Stimulated activated CD8-positive, alpha-beta memory T cell treated with anti-CD3 and anti-CD28 coated beads, Interleukin-15, amount 100 ng/mL, for 4 hours (primary cell): ENCODE measurements around the gene PROSER3.
"Not testable (repeated sequence)": the region's sequence is repeated elsewhere in the genome, so short reads cannot be mapped to it uniquely, and the experiment has no call there.

Experiments used
- DNase-seq, 2 donors: peaks; one replicate each; pipeline ENCODE4 v3.0.0-alpha.2; 2020; ENCODE audit warnings: low read depth in 2 of 2

Gene PROSER3

GRCh38 chr19:35789978-35790944, 32.3 kb downstream of the PROSER3 start:
- DNase-seq = no peak

GRCh38 chr19:35790981-35791813, 33.2 kb downstream of the PROSER3 start:
- no peak for DNase-seq

DNA sequence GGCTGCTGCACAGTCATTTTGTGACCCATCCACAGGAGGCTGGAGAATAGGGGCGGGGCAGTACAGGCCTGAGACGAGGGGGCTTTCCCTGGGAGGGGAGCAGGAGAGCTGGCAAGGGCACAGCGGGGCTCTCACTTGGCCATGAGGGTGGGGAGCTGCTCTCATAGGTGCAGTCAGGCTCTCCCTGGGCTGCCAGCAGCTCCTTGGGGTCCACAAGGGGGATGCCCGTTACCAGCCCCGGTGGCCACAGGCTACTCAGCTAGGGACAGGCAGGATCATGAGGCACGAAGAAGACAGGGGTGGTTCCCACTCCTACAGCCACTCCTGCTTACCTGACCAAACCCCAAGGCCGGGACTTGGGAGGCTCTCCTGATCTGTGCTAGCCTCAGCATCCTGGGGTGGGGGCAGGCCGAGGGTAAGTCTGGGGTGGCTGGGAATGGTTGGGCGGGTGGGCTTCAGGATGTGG, 33.9 kb downstream of the PROSER3 start:
- no peak for DNase-seq

DNA sequence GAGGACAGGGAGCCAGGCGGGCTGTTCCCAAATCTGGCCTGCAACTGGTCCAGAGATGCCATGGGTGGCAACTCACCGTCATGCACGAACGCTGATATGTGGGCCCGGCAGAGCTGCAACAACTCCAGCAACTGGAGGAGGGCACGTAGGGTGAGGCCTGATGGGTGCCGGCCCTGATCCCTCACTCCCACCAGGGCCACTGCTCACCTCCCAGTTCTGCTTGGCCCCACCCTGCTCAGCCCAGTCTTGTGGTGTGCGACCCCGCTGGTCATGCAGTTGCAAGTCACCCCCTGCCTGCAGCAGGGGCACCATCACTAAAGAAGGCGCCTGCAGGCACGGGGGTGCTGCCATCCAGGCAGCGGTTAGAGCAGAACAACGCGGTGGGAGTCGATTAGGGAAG, 34.3 kb downstream of the PROSER3 start:
- DNase-seq = no peak

- no peak for DNase-seq
These were observed 34.9 kb downstream of the PROSER3 start for GRCh38 chr19:35792888-35793287.

DNA sequence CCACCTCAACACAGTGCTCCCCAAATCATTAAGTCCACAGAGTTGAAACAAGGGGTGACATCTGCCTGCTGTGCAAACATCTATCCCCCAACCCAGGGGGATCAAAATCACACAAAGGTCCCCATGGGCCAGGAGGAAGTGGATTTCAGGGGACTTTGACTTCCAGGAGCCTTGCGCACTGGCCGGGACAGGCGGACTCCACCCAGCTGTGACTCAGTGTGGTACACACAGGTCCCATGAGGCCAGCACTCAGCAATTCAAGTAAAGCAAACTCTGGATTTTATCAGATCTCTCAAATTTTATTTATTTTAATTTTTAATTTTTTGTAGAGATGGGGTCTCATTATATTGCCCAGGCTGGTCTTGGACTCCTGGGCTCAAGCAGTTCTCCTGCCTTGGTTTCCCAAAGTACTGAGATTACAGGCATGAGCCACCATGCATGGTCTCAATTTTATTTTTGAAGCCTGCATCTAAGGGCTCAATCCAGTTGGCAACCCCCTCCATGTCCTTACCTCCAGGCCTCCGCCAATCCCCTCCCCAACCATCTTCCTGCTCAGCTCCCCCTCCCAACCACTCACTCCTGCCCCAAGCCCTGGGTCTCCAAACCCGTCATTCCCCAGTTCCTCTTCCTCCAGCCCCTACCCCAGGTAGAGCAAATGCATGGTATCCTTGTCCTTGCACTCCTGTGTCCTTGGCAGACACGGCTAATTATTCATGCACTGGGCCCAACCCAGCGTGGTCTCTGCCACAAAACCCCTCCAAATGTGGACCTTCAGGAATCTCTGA, 35.6 kb downstream of the PROSER3 start:
- no peak for DNase-seq

- not testable (repeated sequence) for DNase-seq
These were observed 37.6 kb downstream of the PROSER3 start for GRCh38 chr19:35795564-35795963.

DNA sequence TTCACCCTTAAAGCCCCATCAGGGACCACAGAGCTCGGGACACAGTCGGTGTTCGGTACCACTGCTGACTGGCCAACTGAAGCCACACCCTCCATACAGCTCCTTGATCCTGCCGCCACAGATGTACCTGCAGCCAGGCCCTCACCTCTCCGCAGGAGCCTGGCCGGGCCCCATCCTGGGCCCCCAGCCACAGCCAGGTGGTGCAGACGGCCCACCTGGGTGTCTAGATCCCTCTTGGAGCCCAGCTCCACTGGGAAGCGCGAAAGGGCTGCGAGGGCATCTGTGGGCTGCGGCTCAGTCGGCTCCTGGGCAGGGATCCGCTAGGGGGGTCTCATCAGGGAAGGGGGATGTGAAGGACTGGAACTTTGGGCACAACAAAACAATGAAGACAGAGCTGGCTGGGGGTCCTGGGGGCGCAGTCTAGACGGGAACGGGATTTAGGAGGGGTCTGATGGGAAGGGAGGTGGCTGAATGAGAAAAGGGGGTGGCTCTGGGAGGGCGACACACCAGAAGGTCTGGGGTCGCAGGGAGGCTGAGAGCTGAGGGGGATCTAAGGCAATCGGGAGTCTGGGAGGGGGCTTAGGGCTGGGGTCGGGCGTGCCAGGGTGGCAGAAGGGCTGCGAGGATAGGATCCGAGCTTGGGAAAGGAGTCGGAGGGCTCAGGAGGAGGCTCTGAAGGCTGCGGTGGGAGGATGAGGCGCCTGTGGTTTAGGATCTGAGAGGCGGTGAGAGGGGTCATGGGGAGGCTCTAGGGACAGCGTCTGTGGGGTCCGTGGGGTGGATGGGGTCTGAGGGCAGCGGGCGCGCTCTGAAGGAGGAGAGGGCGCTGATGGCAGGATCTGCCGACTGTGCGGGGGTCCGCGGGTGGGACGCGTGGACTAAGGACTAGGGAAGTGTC, 38.9 kb downstream of the PROSER3 start:
- DNase-seq = no peak

GRCh38 chr19:35797663-35798062, 39.7 kb downstream of the PROSER3 start:
- DNase-seq = no peak

GRCh38 chr19:35801828-35802227, 43.9 kb downstream of the PROSER3 start:
- no peak for DNase-seq

DNA sequence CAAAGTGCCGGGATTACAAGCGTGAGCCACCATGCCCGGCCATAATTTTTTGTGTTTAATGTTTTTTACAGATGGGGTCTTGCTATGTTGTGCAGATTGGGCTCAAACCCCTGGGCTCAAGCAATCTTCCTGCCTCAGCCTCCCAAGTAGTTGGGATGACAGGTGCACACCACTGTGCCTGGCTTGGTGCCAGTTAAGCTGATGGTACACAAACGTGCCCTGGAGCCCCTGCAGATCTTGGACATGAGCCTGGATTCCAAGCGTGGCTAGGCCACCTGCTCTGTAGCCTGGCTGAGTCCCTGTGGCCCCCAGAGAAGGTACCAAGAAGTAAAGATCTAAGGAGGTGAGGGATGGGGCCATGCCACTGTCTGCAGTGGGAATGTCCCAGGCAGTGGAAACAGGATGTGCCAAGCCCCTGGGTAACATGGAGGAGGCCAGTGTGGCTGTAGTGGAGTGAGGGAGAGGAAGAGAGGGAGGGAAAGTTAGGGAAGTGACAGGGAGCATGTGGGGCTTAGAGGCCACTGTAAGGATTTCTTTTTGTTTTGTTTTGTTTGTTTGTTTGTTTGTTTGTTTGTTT, 47.6 kb downstream of the PROSER3 start:
- no peak for DNase-seq

DNA sequence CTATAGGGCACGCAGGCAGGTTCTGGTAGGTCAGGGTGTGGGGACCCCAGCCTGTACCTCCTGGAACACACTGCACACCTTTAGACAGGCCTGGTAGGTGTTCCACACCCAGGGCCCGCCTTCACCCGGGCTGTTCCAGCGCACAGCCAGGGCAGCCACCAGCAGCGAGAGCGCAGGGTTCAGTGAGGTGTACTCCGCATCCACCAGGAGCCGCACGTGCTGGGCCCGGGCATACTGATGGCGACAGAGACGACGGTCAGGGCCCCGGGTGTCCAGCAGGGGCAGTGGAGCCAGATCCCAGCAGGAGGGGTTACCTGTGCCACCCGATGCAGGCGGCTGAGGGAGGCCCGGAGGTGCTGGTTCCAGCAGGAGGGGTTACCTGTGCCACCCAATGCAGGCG, 48.6 kb downstream of the PROSER3 start:
- DNase-seq = no peak

GRCh38 chr19:35807633-35808032, 49.7 kb downstream of the PROSER3 start:
- DNase-seq = no peak

- no peak for DNase-seq
These were observed 53.6 kb downstream of the PROSER3 start for GRCh38 chr19:35811317-35812219.

DNA sequence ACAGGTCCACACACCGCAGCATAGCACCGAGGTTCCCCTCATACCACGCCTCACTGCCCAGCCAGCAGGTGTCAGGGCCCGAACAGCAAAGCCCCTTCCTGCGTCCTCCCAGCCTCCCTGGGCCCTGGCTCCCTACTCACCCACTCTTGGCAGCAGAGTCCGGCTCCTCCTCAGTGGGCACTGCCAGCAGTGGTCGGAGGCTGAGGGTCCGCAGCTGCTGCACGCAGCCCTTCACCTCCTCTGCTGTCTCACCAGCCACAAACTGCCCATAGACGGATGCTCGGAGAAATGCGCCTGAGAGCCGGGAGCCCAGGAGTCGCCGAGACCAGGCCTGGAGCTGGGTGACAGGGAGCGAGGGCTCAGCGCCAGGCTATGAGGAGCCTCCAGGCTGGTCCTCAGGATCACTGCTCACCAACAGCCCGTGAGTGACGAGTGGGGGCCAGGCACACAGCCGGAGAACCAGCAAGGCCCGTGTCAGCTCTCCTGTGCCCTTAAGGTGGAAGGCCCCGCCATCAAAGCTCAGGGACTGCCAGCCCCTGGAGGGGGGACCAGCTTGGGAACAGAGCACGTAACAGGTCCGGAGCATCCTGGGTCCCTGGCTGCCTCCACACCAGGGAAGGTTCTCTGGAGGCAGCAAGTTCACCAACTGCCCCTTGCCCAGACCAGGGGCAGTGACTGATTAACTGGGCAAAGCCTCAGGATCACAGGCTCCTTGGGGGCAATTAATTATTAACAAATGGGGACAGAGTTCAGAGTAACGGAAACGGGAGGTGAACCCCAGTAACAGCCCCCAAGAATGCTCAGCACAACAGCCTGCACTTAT, 54.5 kb downstream of the PROSER3 start, which contains the start of gene PRODH2:
Gene PRODH2 (minus strand): TSS at position 626 of the 823 bp plus-strand sequence. CDS start 40 bp downstream, at position 586.
- no peak for DNase-seq

DNA sequence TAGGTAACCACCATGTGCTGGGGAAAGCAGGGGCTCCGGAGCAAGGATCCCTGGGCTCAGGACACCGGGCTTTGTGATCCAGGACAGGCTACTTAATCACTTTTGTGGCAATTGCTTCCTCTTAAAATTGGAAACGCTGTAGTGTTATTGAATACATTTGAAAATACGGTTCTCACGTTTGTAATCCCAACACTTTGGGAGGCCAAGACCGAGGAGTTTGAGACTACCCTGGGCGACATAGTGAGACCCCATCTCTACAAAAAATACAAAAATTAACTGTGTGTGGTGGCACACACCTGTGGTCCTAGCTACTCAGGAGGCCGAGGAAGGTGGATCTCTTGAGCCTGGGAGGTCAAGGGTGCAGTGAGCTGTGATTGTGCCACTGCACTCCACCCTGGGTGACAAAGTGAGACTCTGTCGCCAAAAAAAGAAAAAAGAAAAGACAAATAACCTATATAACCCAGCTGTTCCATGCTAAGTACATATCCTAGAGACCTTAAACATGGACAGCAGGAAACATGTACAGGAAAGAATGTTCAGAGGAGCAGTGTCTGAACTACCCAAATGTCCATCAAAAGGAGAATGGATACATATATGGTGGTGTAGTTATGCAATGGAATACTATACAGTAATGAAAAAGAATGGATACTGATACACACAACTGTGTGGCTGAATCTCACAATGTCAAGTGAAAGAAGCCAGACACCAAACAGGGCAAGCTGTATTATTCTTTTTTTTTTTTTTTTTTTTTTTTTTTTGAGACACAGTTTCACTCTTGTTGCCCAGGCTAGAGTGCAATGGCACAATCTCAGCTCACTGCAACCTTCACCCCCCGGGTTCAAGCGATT, 55.3 kb downstream of the PROSER3 start:
- no peak for DNase-seq

GRCh38 chr19:35816262-35816661, 58.3 kb downstream of the PROSER3 start:
- no peak for DNase-seq
